ENCODE results near the gene GATAD2A. TPM values are rescaled to one million over a fixed set of nuclear protein-coding genes. Genes with fewer than 3 reads are reported as not detected.

Gene GATAD2A
- total and polyA plus RNA-seq, 10 of the 15 experiments (the other 5 are each of a cell fraction or from before 2014, with no cell fraction given), result 2.6 to 173 (median 32.0) TPM

GRCh38 chr19:19421299-19421696, 15.8 kb downstream of the GATAD2A start:
- DNase-seq (ENCODE audit: low read depth, low spot score), result no peak
- H3K9ac ChIP-seq (ENCODE audit: control insufficient read depth, insufficient read depth, low read length), result no peak overlapping the region
- H3K27ac ChIP-seq (ENCODE audit: control insufficient read depth, insufficient read depth), result no peak overlapping the region
- TF ChIP-seq SMARCA5 (IDR thresholded peaks at IDR 0.05) (no peak), JUNB (IDR thresholded peaks at IDR 0.05) (no peak), NKRF (conservative IDR thresholded peaks at IDR 0.05) (no peak), PBX3 (IDR thresholded peaks at IDR 0.05; ENCODE audit: insufficient replicate concordance, low read depth, low read length) (no peak), USF2 (IDR thresholded peaks at IDR 0.05; ENCODE audit: borderline replicate concordance, low read depth, low read length) (no peak), CBX3 (IDR thresholded peaks at IDR 0.05; ENCODE audit: borderline replicate concordance, low read depth) (no peak), ZNF207 (IDR thresholded peaks at IDR 0.05; ENCODE audit: borderline replicate concordance) (no peak), EGR1 (IDR thresholded peaks at IDR 0.05; ENCODE audit: borderline replicate concordance in 1 of 2, low read depth in 2 of 2, low read length in 2 of 2) (no peak), MLLT1 (IDR thresholded peaks at IDR 0.05) (no peak), PAX5 (IDR thresholded peaks at IDR 0.05; ENCODE audit: borderline replicate concordance, low read depth, low read length) (no peak), SMAD1 (IDR thresholded peaks at IDR 0.05; ENCODE audit: low read depth, partially characterized antibody) (no peak), CTCF (IDR thresholded peaks at IDR 0.05 in 2 of 3, conservative IDR thresholded peaks at IDR 0.05 in 1 of 3; ENCODE audit: control insufficient read depth in 2 of 3, extremely low read depth in 1 of 3, insufficient read depth in 1 of 3, low read depth in 3 of 3, low read length in 3 of 3) (no peak), KDM1A (IDR thresholded peaks at IDR 0.05; ENCODE audit: borderline replicate concordance) (no peak), HCFC1 (IDR thresholded peaks at IDR 0.05; ENCODE audit: low read length) (no peak)
- H3K4me1 ChIP-seq (ENCODE audit: control insufficient read depth, insufficient read depth, low read length), result peaks cover 30% of the 10 kb centered on the region
- no TSS peak for BruUV-seq (replicated peaks)
- CTCF ChIA-PET, result no interaction called here
- no peaks in the 10 kb centered on the region for H3K9me3 ChIP-seq (replicated peaks; ENCODE audit: control insufficient read depth, insufficient read depth, low read length)
- H2AFZ ChIP-seq (ENCODE audit: control insufficient read depth, low read depth, low read length), result no peak overlapping the region
- FAIRE-seq, result no peak
- in situ Hi-C loops (cut with MboI) (no loop called here), intact Hi-C loops (cut with micrococcal nuclease; ENCODE audit: unreplicated experiment) (no loop called here)
- H3K79me2 ChIP-seq (ENCODE audit: control insufficient read depth, insufficient read depth, low read length), result peaks cover 83% of the 10 kb centered on the region
- H3K4me3 ChIP-seq, result no peak overlapping the region
- RAD21 ChIA-PET (ENCODE audit: unreplicated experiment), result no interaction called here
- H3K27me3 ChIP-seq (replicated peaks in 1 of 2; ENCODE audit: control insufficient read depth in 2 of 2, insufficient read depth in 2 of 2, low read length in 1 of 2), result no peaks in the 10 kb centered on the region
- no peak for ATAC-seq
- no peak overlapping the region for H3K4me2 ChIP-seq (ENCODE audit: control insufficient read depth, insufficient read depth)
- SMC1A ChIA-PET (ENCODE audit: uncharacterized antibody, unreplicated experiment), result no interaction called here
- peaks cover 11% of the 10 kb centered on the region for H4K20me1 ChIP-seq (ENCODE audit: control insufficient read depth, insufficient read depth)
- peaks cover 0 to 8% of the 10 kb centered on the region in 2 experiments; a peak in 2 of 4 replicates for H3K36me3 ChIP-seq (ENCODE audit: control insufficient read depth in 2 of 2, insufficient read depth in 2 of 2, low read length in 1 of 2)
- POLR2A ChIA-PET, result no interaction called here
- WGBS (ENCODE audit: insufficient coverage, insufficient replicate concordance, low lambda C conversion rate, missing lambda C conversion rate), result 98% methylated on average over 9 of the region's 9 CpGs

All from GM12878 (cell line).